RWPE2 (cell line): ENCODE data around the gene PRIMA1.

Experiments used
- ATAC-seq: fragments of 200-7000 bp; cut with Tn5 transposase; 3 replicates; pipeline ENCODE4 v1.9.1; 2021; ENCODE audit warnings: low read depth
- DNase-seq: peaks from one replicate; pipeline ENCODE4 v3.0.0-alpha.2; 2020; ENCODE audit warnings: low spot score
- H3K27ac ChIP-seq: fragments of 450-650 bp; 2 replicates; pipeline ENCODE4 v1.5.1; 2017; ENCODE audit warnings: mild to moderate bottlenecking; ENCODE audit not compliant: poor library complexity, severe bottlenecking
- H3K27me3 ChIP-seq: fragments of 250-450 bp; sonication (Bioruptor Pico); 2 replicates; pipeline ENCODE4 v1.5.1; 2021; ENCODE audit warnings: mild to moderate bottlenecking, moderate library complexity; ENCODE audit not compliant: insufficient read depth, poor library complexity, severe bottlenecking
- H3K36me3 ChIP-seq: fragments of 250-450 bp; sonication (Bioruptor Pico); 2 replicates; pipeline ENCODE4 v1.5.1; 2020; ENCODE audit warnings: low read depth, mild to moderate bottlenecking, moderate library complexity
- H3K4me1 ChIP-seq: fragments of 250-450 bp; sonication (Bioruptor Pico); 2 replicates; pipeline ENCODE4 v1.5.1; 2021; ENCODE audit warnings: mild to moderate bottlenecking, moderate library complexity; ENCODE audit not compliant: insufficient read depth, poor library complexity, severe bottlenecking
- H3K4me3 ChIP-seq: fragments of 250-450 bp; sonication (Bioruptor Pico); 2 replicates; pipeline ENCODE4 v1.5.1; 2021; ENCODE audit warnings: mild to moderate bottlenecking, moderate library complexity; ENCODE audit not compliant: severe bottlenecking
- H3K9me3 ChIP-seq: fragments of 250-450 bp; sonication (Bioruptor Pico); 2 replicates; pipeline ENCODE4 v1.5.1; 2021; ENCODE audit warnings: mild to moderate bottlenecking, moderate library complexity; ENCODE audit not compliant: severe bottlenecking
- TF ChIP-seq, protein P1 (sequence below): fragments of 450-650 bp; IDR thresholded peaks from one replicate; pipeline ENCODE4 v1.5.1; 2017; ENCODE audit warnings: mild to moderate bottlenecking, moderate library complexity; ENCODE audit not compliant: poor library complexity, severe bottlenecking

The PRIMA1 gene

DNA sequence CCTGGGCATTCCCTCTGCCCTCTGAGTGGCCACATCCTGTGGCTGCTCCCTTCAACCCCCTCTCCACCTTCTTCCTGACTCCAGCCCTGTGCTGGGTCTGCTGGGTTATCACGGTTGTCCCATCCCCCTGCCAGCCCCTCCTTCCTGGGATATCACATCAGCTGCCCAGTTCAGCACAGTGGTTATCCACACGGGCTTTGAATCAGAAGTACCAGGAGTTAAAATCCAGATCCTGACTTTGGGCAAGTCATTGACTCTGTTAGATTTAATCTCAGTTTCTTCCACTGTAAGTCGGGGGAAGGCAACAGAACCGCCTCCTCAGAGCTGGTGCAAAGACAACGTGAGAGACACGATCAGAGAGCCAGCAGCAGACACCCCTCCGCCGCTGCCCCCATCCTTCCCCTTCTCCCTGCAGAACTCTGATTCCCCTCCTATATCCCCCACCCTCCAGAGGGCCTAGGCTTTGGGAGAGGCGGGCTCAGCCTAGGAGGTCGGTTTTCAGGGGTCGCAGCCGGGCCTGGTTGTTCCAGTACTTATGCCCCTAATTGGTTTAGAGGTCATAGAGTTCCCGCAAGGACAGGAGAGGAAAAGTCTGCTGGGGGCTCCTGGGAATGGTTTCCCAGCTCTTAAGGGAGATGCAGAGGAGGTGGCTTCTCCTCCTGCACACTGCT, 42.5 kb downstream of the PRIMA1 start:
- H3K4me1 ChIP-seq: no peaks in the 10 kb centered on the region
- H3K4me3 ChIP-seq: no peak overlapping the region
- no peak for ATAC-seq
- no peaks in the 10 kb centered on the region for H3K36me3 ChIP-seq
- no peak overlapping the region for H3K27ac ChIP-seq
- no peaks in the 10 kb centered on the region for H3K9me3 ChIP-seq
- H3K27me3 ChIP-seq: no peaks in the 10 kb centered on the region
- TF ChIP-seq, protein P1, sequence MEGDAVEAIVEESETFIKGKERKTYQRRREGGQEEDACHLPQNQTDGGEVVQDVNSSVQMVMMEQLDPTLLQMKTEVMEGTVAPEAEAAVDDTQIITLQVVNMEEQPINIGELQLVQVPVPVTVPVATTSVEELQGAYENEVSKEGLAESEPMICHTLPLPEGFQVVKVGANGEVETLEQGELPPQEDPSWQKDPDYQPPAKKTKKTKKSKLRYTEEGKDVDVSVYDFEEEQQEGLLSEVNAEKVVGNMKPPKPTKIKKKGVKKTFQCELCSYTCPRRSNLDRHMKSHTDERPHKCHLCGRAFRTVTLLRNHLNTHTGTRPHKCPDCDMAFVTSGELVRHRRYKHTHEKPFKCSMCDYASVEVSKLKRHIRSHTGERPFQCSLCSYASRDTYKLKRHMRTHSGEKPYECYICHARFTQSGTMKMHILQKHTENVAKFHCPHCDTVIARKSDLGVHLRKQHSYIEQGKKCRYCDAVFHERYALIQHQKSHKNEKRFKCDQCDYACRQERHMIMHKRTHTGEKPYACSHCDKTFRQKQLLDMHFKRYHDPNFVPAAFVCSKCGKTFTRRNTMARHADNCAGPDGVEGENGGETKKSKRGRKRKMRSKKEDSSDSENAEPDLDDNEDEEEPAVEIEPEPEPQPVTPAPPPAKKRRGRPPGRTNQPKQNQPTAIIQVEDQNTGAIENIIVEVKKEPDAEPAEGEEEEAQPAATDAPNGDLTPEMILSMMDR: no peak
- DNase-seq: no peak

GRCh38 chr14:93744876-93745275, 43.4 kb downstream of the PRIMA1 start:
- Histone ChIP-seq H3K36me3 (no peaks in the 10 kb centered on the region), H3K27me3 (no peaks in the 10 kb centered on the region), H3K27ac (no peak overlapping the region), H3K4me3 (no peak overlapping the region), H3K9me3 (no peaks in the 10 kb centered on the region), H3K4me1 (no peaks in the 10 kb centered on the region)
- TF ChIP-seq, protein P1: no peak
- DNase-seq: peak; percentile 29
- ATAC-seq: no peak

GRCh38 chr14:93744176-93744575, 44.1 kb downstream of the PRIMA1 start:
- no peaks in the 10 kb centered on the region for H3K9me3 ChIP-seq
- TF ChIP-seq, protein P1: no peak
- H3K27ac ChIP-seq: no peak overlapping the region
- H3K27me3 ChIP-seq: no peaks in the 10 kb centered on the region
- no peaks in the 10 kb centered on the region for H3K4me1 ChIP-seq
- H3K4me3 ChIP-seq: no peak overlapping the region
- DNase-seq (no peak), ATAC-seq (no peak)
- H3K36me3 ChIP-seq: no peaks in the 10 kb centered on the region

GRCh38 chr14:93743270-93744060, 44.8 kb downstream of the PRIMA1 start:
- H3K27ac ChIP-seq: no peak overlapping the region
- TF ChIP-seq, protein P1: no peak
- H3K4me1 ChIP-seq: no peaks in the 10 kb centered on the region
- no peaks in the 10 kb centered on the region for H3K9me3 ChIP-seq
- DNase-seq (peak; percentile 65), ATAC-seq (no peak)
- no peaks in the 10 kb centered on the region for H3K36me3 ChIP-seq
- no peak overlapping the region for H3K4me3 ChIP-seq
- H3K27me3 ChIP-seq: no peaks in the 10 kb centered on the region

DNA sequence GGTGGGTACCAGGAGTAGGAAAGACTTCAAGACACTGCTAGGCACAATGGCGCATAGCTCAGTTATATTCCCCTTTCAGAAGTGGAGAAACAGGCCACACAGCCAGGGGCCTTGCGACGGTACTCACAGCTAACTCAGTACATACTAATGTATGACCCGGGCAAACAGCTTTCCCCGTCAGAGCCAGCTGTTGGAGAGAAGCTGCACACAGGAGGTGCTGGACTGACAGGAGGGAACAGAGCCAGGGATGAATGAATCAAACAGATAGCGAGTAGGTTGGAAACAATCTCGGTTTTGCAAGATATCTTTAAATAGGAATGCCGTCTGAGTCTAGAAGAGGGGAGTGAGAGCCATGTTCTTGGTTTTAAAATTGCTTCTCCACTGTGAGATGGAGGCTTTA, 45.5 kb downstream of the PRIMA1 start:
- no peak overlapping the region for H3K4me3 ChIP-seq
- DNase-seq (peak; percentile 25), ATAC-seq (no peak)
- no peaks in the 10 kb centered on the region for H3K27me3 ChIP-seq
- no peaks in the 10 kb centered on the region for H3K36me3 ChIP-seq
- H3K4me1 ChIP-seq: no peaks in the 10 kb centered on the region
- H3K27ac ChIP-seq: no peak overlapping the region
- H3K9me3 ChIP-seq: no peaks in the 10 kb centered on the region
- TF ChIP-seq, protein P1: no peak
